D721Med (cell line): ENCODE measurements around the gene UNC13A.

Experiments
- DNase-seq: peaks from one replicate; pipeline ENCODE4 v3.0.0; 2011; ENCODE audit warnings: low spot score; ENCODE audit not compliant: insufficient read length
- FAIRE-seq: peaks from 2 replicates; lab custom pipeline; 2011; peaks lifted over from hg19 to GRCh38; lab: Jason Lieb, UNC
- CTCF ChIP-seq: IDR thresholded peaks from 2 replicates; pipeline ENCODE4 v1.5.1; 2012; ENCODE audit warnings: mild to moderate bottlenecking, control low read depth; ENCODE audit not compliant: insufficient read depth; ENCODE audit errors: missing control alignments

UNC13A gene

DNA sequence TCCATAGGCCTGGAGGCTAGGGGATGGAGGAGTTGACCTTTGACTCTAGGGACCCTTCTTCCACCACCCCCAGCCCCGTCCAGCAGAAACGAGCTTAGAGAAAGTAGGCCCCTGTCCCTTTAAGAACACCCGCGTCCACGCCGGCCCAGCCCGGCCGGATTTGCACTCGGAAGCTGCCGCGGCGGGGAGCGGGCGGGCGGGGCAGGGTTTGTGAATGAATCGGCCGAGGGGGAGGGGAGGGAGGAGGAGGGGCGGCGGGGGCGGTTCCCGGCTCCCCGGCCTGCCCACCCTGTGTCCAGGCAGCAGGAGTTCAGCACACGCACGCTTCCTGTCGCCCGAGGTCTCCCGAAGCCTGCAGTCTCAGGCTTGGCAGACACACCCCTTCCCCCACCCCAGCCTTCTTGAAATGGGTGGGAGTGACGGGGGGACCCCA lies 1.5 kb downstream of the UNC13A start:
- no peak for FAIRE-seq

GRCh38 chr19:17686023-17686521 lies 2.1 kb downstream of the UNC13A start:
- no peak for TF ChIP-seq CTCF
- DNase-seq (no peak), FAIRE-seq (no peak)

More for the DNA sequence above, 1.5 kb downstream of the UNC13A start:
- DNase-seq, result peak; percentile 81
- no peak for TF ChIP-seq CTCF

- no peak for DNase-seq
- TF ChIP-seq CTCF, result no peak
- no peak for FAIRE-seq
These were observed 2.6 kb downstream of the UNC13A start for GRCh38 chr19:17685451-17686022.

DNA sequence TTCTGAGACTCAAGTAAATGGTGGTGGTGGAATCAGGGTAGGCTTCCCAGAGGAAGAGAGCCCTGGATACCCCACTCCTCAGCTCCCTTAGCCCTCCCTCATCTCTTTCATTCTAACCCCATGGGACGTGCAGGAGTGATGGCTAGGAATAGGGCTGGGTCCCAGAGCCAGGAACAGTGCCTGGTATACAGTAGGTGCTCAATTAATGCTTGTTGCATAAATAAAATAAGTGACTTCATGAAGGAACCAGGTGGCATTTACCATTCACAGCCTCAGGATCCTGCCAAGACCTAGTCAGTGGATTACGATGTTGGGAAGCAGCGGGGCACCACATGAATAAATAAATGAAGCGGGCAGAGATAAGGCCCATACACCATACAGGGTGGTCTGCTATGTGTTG lies 3.9 kb downstream of the UNC13A start:
- DNase-seq, result no peak
- TF ChIP-seq CTCF, result no peak
- no peak for FAIRE-seq

- DNase-seq (no peak), FAIRE-seq (no peak)
- no peak for TF ChIP-seq CTCF
These were observed 5.1 kb downstream of the UNC13A start for GRCh38 chr19:17683078-17683477.

- FAIRE-seq (no peak), DNase-seq (no peak)
- TF ChIP-seq CTCF, result no peak
These were observed 5.9 kb downstream of the UNC13A start for GRCh38 chr19:17682273-17682672.

DNA sequence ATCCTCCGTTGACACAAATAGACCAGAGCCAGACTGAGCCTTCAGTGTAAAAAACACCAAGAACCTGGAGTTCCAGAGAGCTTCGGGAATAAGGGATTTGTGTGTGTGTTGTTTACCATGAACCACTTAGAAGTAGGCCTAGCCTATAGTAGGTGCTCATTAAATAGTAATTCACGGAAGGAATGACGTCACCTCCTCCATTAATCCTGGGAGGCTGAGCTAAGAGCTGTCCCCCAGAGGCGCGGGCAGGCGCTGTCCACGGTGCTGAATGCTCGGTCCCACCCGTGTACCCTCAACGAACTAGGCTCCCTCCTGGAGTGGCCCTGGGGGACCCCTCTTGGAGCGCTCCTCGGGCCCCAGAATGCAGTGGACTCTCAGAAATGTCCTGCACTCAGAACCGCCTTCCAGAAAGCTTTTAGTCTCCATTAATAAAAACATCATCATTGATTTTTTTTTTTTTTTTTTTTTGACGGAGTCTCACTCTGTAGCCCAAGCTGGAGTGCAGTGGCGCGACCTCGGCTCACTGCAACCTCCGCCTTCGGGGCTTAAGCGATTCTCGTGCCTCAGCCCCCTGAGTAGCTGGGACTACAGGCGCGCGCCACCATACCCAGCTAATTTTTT lies 6.5 kb downstream of the UNC13A start:
- FAIRE-seq, result no peak
- TF ChIP-seq CTCF, result no peak
- no peak for DNase-seq
